GM21737 (cell line): ENCODE data around the gene KCTD8.

Experiments
- ATAC-seq: cut with Tn5 transposase; IDR thresholded peaks from one replicate; pipeline ENCODE4 v1.9.1; 2021; ENCODE audit warnings: mild to moderate bottlenecking, moderate library complexity; ENCODE audit not compliant: unreplicated experiment

Gene KCTD8

DNA sequence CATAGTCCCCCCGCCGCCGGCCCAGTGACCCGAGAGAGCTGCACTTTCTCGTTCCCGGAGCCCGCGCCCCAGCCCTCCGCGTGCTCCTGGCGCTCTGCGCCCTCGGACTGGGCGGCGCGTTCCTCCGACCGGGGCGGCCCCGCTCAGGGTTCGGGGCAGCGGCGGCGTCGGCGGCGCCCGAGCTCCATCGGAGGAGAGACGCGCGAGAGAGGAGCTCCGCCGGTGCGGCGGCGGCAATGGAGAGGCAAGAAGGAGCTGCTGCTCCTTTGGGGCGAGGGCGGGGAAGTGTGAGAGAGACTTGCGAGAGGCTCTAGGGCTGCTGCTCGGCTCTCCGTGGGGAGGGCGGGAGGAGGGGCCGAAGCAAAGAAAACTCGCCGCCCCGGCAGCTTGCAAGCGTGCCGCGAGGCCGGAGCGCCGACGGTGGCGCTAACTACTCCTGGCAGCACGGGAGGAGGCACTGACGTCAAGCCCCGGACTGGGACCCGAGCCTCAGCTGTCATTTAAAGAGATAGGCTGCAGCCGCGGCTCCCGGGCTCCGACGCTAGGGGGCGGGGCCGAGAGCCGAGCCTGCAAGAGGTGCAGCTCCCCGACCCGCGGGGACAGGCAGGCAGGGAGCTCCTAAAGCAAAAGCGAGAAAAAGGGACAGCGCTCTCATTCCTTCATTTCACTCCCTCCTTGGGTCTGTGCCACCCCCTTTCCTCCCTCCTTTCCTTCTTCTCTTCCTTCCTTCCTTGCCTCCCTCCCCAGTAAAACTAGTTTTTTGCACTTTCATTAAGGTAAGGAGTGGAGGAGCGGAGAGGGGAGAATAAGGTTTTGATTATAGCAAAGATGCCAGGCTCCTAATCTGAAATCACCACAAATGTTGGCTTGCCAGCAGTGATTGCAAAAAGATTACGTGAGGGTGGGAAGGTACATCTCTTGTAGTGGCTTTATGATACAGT, at the start of gene KCTD8:
Gene KCTD8, minus strand, starts transcription at position 289 of the 941 bp plus-strand sequence.
- peak; percentile 99 for ATAC-seq

DNA sequence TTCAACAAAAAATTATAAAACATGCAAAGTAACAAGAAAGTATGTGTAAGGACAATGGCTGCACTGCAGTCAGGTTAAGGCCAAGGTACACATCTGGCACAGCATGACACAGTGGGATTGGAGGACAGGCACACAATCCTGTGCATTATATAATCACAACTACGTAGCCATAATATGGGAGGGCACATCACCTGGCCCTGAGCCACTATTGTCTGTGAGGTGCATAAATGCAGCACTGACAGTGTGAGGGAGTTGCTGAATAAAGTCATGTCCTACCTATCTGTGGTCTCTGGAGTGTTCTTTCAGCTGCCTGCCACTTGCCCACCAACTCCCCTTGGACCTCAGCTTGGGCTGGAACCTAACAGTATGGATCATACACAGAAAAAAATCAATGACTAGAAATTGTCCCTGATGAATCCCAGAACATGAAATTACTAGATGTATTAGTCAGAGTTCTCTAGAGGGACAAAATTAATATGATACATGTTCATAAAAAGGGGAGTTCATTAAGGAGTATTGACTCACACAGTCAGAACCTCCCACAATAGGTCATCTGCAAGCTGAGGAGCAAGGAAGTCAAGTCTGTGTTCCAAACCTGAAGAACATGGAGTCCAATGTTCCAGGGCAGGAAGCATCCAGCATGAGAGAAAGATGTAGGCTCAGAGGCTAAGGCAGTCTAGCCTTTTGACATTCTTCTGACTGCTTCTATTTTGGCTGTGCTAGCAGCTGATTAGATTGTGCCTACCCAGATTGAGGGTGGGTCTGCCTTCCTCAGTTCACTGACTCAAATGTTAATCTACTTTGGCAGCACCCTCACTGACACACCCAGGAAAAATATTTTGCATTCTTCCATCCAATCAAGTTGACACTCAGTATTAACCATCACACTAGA, 46.4 kb upstream of the KCTD8 start:
- ATAC-seq = no peak

DNA sequence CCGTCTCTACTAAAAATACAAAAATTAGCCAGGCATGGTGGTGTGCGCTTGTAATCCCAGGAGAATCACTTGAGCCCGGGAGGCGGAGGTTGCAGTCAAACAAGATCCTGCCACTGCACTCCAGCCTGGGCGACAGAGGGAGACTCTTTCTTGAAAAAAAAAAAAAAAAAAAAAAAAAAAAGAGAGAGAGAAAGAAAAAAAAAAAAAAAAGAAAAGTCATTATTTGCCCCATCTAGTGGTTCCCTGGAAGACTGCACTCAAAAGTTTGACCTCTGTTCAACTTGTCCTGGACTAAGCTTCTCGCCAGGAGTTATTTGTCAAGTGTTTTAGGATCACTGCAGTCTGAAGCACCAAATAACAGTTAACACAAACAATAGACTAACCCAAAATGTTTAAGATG, 45.3 kb upstream of the KCTD8 start:
- no peak for ATAC-seq

GRCh38 chr4:44487341-44487740, 38.7 kb upstream of the KCTD8 start:
- ATAC-seq = no peak

DNA sequence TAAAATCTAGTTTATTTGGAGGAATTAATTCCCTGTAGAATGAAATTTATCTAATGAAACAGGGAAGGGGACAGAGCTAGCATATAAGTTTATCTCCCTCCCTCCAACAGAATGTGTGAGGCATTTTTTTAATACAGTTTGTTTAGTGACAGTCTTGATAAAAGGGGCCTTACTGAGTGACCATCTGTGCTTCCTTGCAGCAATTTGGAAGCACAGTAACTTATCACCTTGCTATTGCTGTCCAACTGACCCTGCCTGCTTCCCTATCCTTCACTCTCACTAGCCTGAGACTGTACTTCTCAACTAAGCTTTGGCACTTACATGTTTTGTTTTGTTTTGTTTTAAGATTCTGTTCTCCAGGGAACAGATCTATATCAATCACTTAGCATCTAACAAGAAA, 31.1 kb upstream of the KCTD8 start:
- no peak for ATAC-seq

GRCh38 chr4:44462259-44462658, 13.7 kb upstream of the KCTD8 start:
- no peak for ATAC-seq

DNA sequence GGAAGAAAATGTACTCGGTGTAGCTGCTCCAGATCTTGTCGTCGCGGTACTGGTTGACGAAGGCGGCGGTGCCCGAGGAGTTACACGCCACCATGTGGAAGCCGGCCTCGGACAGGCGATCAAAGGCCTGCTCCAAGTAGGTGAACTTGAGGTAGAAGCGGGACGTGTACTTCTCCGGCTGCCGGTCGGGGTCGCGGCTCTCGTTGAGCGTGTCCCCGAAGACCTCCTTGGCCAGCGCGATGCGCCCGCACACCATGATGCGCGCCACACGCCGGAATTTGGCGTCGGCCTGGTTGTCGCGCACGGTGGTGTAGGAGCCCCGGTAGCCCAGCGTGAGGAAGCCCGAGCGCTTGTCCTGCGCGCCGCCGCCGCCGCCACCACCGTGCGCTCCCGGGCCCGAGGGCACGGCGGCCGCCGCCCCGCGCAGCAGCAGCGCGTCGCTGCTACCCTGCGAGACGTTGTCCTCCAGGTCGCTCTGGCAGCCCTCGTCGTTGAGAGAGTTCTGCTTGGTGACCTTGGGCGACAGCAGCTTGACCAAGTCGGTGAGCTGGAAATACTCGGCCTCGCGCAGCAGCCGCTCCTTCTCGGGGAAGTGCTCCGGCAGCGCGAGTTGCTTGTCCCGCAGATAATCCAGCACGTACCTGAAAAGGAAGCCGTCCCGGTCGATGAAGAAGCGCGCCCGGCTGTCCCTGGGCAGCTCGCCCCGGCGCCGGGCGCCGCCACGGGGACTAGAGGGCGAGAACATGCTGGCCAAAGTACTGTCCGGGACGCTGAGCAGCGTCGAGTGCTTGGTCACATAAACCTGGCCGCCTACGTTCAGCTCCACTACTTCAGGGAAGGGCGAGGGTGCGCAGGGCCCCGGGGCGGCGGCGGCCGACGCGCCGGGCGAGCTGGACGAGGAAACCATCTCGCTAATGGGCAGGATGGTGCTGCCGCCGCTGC, 775 bp downstream of the KCTD8 start:
- ATAC-seq = peak; percentile 8

DNA sequence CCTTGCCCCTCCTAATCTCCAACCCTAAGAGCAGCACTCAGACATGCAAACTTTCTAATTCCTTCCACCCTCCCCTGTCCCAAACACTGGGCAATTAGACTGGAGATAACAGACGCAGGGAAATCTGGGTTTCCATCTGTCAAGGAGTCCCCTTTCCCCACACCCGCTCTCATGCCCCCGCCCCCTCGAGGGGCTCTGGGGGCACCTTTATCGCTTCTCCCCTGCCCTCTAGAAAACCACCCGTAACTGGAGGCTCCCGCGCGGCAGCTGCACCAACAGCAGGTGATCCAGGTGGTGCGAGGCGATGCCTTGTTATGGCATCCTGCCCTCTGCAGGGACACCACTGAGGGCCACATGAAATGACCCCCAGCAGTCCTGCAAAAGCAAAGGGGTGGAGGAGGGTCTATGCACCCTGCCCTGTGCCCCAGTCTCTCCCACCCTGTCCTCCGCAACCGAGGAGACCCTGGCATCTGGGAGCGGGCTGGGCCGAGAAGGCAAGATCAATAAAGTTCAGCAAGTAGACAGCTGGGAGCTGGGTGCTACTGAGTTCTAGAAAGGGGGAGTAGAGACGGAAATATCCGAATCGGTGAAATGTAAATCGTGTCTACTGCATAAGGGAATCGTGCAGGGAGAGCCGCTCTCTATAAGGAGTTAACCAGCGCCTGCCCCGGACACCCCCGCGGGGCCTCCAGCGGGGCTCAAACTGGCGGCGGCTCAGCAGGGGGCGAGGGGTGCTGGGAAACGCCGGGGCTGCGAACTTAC, 1.6 kb downstream of the KCTD8 start:
- ATAC-seq = no peak

DNA sequence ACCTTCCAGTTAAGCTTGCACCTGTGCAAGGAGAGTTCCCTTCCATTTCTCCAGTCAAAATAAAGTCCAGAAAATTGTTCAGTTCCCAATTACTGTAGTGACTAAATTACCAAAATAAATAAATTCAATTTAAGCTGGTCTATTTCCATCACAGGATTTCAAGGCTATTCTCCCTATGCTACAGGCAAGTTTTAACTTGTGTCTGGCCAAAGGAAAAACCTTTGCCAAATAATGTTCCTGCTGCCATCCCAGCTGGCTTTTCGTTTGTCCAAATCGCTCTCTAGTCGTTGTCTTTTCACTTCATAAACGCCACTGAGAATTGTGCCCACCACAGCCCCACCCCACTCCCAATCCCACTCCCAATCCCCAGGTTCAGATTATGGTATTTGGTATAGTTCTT, 2.4 kb downstream of the KCTD8 start:
- ATAC-seq = no peak

DNA sequence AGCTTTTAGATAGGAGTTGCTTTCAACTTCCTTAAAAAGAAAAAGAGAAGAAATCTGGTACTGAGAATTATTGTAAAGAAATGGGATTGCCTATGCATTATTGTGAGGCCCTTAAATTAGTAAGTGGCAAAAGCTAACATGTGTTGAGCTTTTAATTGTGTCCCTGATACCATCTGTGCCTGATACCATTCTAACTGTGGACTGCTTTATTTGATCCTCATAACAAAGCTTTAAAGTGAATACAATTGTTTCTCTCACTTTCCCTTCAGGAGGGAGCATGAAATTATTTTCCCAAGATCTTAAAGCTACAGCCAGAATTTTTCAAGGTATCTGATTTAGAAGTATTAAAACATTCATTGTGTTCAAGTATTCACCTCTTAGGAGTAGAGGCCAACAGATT, 9.9 kb downstream of the KCTD8 start:
- no peak for ATAC-seq

DNA sequence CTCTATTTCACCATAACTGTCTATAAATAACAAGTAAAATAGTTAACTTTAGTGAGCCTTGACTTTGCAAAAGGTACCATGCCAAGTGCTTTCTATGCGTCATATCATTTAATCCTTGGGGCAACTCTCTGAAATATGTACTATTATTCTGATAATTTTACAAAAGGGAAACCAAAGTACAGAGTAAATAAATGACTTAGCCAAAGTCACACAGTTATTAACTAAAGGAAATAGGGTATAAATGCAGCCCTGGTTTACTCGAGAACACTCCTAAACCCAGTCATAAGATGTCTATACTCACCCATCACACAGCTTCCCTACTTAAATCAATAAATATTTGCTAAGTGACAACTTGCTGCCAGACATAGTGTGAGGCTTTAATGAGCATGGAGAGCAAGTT, 14.4 kb downstream of the KCTD8 start:
- ATAC-seq = no peak

GRCh38 chr4:44425614-44426208, 22.9 kb downstream of the KCTD8 start:
- no peak for ATAC-seq

DNA sequence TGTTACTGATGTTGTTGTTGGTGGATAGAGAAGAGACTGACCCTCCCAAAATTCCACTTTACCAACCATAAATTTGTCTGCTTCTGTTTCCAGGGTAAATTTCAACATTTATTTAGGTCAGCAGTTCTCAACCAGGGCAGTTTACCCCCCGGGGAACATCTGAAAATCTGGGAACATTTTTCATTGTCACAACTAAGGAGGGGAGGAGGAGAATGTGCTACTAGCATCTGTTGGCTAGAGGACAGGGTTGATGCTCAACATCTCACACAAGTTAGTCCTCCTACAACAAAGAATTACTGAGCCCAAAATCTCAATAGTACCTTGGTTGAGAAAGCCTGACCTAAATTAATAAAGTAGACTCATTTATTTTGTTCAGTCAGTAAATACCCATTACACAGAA, 25.7 kb downstream of the KCTD8 start:
- no peak for ATAC-seq

GRCh38 chr4:44421330-44422065, 27.1 kb downstream of the KCTD8 start:
- no peak for ATAC-seq

GRCh38 chr4:44415251-44415650, 33.4 kb downstream of the KCTD8 start:
- no peak for ATAC-seq

DNA sequence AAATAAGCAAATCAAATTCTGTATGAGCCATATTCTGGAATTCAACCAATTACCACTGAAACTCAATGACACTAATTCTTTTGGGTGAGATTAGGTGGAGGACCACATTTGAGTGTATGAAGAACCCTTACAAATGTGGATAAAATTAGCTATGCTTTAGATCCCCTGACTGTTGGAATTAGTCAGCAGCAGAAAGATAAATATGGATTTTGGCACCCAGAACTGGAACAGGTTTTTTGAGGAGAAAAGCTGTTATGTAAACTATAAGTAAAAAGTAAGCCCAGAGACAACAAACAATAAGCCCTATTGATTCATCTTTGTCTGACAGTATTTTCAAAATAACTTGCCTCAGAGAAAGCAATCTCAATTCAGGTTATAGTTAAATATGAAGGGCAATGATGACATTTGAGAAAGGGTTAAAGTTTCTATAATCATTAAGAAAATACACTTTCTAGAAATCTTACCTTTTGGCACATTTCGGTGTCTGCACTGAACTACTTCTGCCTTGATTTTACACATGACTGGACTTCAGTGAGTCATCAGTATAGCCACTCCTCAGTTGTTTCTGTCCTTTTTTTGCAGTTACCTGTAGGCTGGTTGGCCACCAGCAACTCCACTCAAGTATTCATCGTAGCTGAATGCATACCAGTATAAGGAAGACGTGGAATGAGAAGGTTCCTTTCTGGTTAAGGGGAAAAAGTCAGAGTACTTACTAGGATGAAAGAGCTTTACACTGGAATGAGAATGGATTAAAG, 80.0 kb downstream of the KCTD8 start:
- ATAC-seq = no peak

GRCh38 chr4:44354172-44354571, 94.4 kb downstream of the KCTD8 start:
- ATAC-seq = no peak

- no peak for ATAC-seq
Observed at GRCh38 chr4:44351069-44351468, 97.5 kb downstream of the KCTD8 start.
